Activated gamma-delta T cell treated with Interleukin-2 at 50 U/mL for 16 hours (primary cell): ENCODE data around the gene ANKRD44.

ENCODE experiments used
- DNase-seq: peaks from one replicate; pipeline ENCODE4 v3.0.0-alpha.2; 2020

The ANKRD44 gene

GRCh38 chr2:197286805-197287595 is 23.6 kb downstream of the ANKRD44 start:
- peak; percentile 39 for DNase-seq

- no peak for DNase-seq
Measured at GRCh38 chr2:197285361-197285760, 25.2 kb downstream of the ANKRD44 start.

- no peak for DNase-seq
Measured at GRCh38 chr2:197284956-197285355, 25.6 kb downstream of the ANKRD44 start.

GRCh38 chr2:197281421-197281820 is 29.2 kb downstream of the ANKRD44 start:
- DNase-seq = no peak

- DNase-seq = no peak
Measured at GRCh38 chr2:197280015-197280702, 30.4 kb downstream of the ANKRD44 start.

GRCh38 chr2:197278799-197279763 is 31.5 kb downstream of the ANKRD44 start:
- no peak for DNase-seq

GRCh38 chr2:197277794-197278193 is 32.8 kb downstream of the ANKRD44 start:
- no peak for DNase-seq

- no peak for DNase-seq
Measured at GRCh38 chr2:197276156-197276555, 34.4 kb downstream of the ANKRD44 start.

- no peak for DNase-seq
Measured at GRCh38 chr2:197274937-197275336, 35.6 kb downstream of the ANKRD44 start.

- DNase-seq = no peak
Measured at GRCh38 chr2:197274349-197274748, 36.2 kb downstream of the ANKRD44 start.

- DNase-seq = no peak
Measured at GRCh38 chr2:197273485-197273884, 37.1 kb downstream of the ANKRD44 start.

GRCh38 chr2:197270601-197271000 is 40.0 kb downstream of the ANKRD44 start:
- no peak for DNase-seq

GRCh38 chr2:197269815-197270214 is 40.8 kb downstream of the ANKRD44 start:
- no peak for DNase-seq

GRCh38 chr2:197268786-197269584 is 41.6 kb downstream of the ANKRD44 start:
- no peak for DNase-seq

GRCh38 chr2:197266477-197266876 is 44.1 kb downstream of the ANKRD44 start:
- DNase-seq = peak; percentile 30

- DNase-seq = no peak
Measured at GRCh38 chr2:197265924-197266323, 44.7 kb downstream of the ANKRD44 start.

- no peak for DNase-seq
Measured at GRCh38 chr2:197265036-197265435, 45.5 kb downstream of the ANKRD44 start.

GRCh38 chr2:197264332-197264731 is 46.2 kb downstream of the ANKRD44 start:
- DNase-seq = no peak

- DNase-seq = no peak
Measured at GRCh38 chr2:197263077-197263476, 47.5 kb downstream of the ANKRD44 start.

- no peak for DNase-seq
Measured at GRCh38 chr2:197261808-197262226, 48.8 kb downstream of the ANKRD44 start.

GRCh38 chr2:197259470-197259999 is 51.0 kb downstream of the ANKRD44 start:
- no peak for DNase-seq

GRCh38 chr2:197258580-197258979 is 52.0 kb downstream of the ANKRD44 start:
- no peak for DNase-seq
